ENCODE data around the gene NEMF. TPM values are rescaled to one million over a fixed set of nuclear protein-coding genes. Genes with fewer than 3 reads are reported as not detected.

Gene NEMF
- 25.1 and 26.0 TPM in 2 replicates for total RNA-seq

GRCh38 chr14:49852301-49853157 lies at the start of gene NEMF:
NEMF (minus strand) TSS chr14:49852788; CDS start chr14:49852753, 35 bp downstream.

GRCh38 chr14:49892636-49893308 lies 40.2 kb upstream of the NEMF start, which contains the start of gene ARF6:
ARF6 (plus strand) TSS chr14:49893082; CDS start chr14:49893737, 655 bp downstream.

GRCh38 chr14:49767571-49768300 lies 84.9 kb downstream of the NEMF start, which contains the start of gene KLHDC2:
KLHDC2 (plus strand) TSS chr14:49768153; CDS start chr14:49768469, 316 bp downstream.

Other genes with a start within 250 kb of the NEMF start
- gene RPL36AL, start 232.2 kb downstream of the NEMF start, total RNA-seq: 276 and 320 TPM in 2 replicates
- 50.5 and 57.7 TPM in 2 replicates for gene MGAT2, start 232.0 kb downstream of the NEMF start, total RNA-seq
- 10.3 and 16.6 TPM in 2 replicates for gene DNAAF2, start 217.5 kb downstream of the NEMF start, total RNA-seq
- 12.7 and 24.0 TPM in 2 replicates for gene POLE2, start 164.6 kb downstream of the NEMF start, total RNA-seq
- 0.47 and 2.1 TPM in 2 replicates for gene KLHDC1, start 159.7 kb downstream of the NEMF start, total RNA-seq
- 30.6 and 39.6 TPM in 2 replicates for gene KLHDC2, start 84.6 kb downstream of the NEMF start, total RNA-seq
- 81.6 and 87.7 TPM in 2 replicates for gene ARF6, start 40.3 kb upstream of the NEMF start, total RNA-seq

Measured in hair follicular keratinocyte (primary cell).